ENCODE data around the gene B3GAT3.
A peak's percentile ranks its signal among the peaks of the same experiment; 100 is the strongest.
"Not testable (repeated sequence)": the region's sequence is repeated elsewhere in the genome, so short reads cannot be mapped to it uniquely, and the experiment has no call there.

B3GAT3 gene

DNA sequence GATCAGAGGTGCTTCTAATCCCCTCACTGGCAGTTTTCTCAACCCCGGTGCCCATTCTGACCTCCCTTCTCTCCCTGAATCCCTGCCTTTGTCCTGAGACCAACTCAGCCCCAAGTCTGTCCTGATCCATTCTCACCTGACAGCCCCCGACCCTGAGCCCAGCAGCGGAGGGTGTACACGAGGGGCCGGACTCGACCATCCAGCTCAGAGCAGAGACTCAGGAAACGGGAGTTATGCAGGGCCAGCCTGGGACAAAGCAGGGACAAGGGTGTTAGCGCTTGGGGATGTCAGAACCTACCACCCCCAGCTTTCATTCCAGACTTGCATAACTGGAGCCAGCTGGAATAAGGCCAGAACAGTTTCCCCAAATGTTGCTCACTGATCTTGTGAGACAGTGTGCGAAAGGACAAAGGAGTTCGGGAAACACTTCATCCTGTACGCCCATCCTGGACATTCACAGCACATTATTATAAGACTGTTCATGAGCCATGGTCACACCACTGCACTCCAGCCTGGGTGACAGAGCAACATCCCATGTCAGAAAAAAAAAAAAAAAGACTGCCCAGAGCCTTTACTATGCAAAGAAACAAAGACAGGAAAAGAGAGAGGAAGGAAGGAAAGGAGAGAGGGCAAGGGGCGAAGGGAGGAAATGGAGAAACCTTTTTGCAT lies 44.6 kb downstream of the B3GAT3 start:
- no peak for DNase-seq

DNA sequence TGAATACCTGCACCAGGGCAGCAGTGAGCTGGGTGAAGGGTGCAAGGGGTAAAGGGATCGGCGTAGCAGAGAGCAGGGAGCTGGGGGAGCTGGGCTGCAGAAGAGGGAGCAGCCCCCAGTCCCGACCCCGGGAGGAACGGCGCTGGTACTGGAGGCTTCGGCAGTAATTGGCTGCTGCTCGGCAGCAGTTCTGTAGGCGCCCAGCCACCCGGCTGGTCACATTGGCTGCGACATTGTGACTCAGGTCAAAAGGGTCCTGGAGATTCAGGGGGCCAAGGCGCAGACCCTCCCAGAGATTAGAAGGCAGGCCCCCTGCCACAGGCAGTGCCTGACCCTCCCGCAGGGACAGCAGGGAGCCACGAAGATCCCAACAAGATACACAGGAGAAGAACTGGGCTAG lies 45.9 kb downstream of the B3GAT3 start:
- DNase-seq = no peak

DNA sequence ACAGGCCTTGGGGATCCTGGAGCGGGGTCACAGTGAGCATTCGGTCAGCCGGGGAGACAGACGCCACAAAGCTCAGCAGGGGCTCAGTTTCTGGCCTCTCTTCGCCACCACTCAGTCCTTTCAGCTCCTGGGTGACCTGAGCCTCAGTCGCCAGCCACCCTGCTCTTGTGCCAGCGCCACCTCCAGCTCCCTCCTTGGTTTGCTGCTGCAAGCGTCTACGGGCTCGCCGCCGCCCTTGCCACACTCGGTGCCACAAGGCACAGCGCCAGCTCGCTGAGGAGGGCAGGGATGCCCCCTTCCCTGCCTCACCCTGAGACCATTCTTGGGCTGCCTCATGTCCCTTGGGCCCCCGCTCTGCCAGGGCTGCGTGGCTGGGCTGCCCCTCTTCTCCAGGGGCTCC lies 46.6 kb downstream of the B3GAT3 start:
- DNase-seq = no peak

DNA sequence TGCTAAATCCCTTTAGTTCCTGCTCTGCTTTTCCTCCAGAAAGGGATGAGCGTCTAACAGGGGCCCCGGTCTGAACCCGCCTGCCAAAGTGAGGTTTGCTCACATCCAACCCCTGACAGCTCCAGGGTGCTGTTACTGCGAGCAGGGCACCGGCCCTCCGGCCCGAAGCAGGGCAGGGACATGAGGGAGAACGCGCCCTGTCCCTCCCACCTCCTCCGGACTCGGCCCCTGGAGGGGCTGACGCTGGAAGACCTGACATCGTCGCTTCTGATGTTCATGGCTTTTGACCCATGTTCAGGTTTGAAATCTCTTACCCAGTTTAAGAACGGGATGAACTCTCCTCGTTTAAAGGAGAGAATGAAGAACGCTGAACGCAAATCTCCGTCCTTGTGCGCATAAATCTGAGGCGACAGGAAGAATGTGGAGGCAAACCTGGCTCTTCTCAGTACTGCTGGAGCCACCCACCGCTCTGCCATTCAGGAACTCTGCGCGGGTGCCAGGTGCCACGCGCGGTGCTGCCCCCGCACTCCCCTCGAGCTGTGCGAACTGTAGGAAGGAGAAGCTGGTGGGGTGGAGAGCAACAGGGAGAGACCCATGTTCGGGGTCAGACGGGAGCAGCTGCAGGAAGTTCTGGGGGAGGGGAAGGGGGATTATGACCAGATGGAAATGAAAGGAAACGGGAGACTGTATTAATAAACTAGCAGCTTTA lies 47.3 kb downstream of the B3GAT3 start:
- no peak for DNase-seq

DNA sequence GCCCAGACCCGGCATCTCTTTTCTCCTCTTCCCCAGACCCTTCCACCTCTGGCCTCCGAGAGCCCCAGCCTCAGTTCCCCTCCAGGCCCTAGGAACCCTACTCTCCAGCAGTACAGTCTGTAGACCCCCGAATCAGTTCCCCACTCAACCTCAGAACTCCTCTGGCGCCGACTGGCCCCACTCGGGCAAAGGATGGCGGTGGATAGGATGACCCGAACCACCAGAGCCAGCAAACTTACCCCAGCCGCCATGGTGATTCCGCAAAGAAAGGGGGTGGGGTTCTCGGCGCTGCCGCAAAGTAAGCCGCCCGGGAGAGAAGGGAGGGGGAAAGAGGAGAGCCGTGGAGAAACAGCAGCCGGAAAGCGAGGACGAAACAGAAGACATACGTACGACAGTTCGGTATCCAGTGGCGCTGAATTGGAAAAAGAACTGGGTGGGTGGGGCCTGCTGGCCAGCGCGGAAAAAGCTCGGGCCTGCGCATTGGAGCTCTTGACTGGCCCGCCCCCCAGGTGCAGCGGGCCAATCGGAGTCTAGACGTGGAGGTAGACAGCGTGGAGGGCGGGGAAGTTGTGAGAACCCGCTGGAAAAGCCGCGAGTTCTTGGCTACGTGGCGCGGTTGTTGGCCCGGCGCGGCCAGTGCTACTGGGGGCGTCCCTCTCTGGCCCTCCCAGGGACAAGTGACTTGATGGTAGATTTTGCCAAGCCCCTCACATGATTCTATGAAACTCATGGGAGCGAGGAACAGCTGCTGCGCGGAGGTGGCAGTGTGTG lies 48.0 kb downstream of the B3GAT3 start, which contains the start of gene EEF1G:
Gene EEF1G (minus strand): TSS at position 300 of the 771 bp plus-strand sequence. CDS start 49 bp downstream, at position 251.
- peak; percentile 99 for DNase-seq

DNA sequence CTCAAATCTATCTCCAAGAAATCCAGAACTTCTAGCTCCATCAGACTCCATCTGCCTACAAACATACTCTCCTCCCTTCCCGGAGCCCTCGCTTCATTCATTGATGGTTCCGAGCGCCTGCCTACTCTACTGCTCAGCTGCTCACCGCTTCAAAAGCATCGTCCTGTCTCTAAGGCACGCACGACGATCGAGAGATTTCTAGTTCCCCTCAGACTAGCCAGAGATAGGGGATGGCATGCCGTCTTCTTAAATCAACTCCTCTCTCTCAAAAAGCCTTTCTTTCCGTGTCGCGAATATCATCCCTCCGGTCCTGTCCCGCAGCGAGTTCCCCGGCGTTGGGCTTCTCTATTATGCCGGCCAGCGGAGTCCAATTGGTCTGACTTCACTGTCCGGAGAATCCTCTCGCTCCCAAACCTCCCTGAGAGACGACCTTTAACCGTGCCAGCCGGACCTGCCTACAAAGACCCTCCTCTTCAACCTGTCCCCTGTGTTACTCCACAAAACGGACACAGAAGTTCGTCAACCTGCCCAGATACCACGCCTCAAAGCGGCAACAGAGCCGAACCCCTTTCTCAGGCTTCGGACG lies 48.7 kb downstream of the B3GAT3 start:
- no peak for DNase-seq

DNA sequence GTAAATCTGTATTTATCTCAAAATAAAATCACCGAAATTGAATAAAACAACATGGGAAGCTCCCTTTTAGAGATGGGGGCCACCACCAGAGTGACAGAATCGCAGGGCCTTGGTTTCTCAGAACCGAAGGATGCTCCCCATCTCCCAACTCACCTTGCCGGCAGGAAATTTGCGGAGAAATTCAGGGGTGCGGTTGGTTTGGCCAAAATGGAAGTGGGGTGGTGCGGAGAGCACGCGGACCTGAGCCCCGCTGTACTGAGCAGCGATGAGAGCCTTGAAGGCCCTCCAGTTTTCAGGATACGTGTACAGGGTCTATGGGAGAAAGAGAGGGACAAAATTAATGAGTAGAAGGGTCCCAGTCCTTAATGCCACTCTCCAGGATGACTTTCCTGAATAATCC lies 49.4 kb downstream of the B3GAT3 start:
- DNase-seq = no peak

DNA sequence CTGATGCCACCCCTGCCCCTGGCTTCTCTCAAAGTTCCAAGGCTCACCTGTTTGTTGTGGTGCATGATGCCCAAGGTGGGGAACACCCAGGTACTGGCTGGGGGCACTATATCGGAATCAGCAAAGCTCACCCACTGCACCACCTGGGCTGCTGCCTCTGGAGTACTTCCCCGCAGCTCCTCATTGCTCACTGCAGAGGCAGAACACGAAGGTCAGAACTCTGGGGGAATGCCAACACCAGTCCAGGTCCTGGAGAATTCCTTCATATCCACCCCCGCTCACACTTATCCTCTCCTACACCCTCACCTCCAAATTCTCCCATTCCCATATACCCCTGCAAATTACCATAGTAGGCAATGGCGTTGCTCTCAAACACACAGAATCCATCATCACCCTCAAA lies 50.3 kb downstream of the B3GAT3 start:
- not testable (repeated sequence) for DNase-seq

DNA sequence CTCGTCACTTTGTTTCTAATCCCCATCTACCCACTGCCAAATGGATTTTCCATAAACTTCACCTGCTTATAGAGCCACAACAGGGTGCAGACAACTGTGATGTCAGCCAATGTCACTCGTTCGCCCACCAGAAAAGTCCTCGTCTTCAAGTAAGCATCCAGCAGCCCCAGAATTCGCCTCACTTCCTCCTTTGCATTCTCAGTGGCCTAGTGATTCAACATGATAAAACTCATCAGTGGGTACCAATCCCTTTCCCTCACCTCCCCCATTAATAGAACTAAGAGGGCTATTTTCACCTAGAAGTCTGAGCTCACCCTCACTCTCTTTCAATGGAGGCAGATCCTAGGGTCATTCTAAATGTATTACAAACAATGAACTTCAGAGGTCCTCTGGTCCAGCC lies 50.9 kb downstream of the B3GAT3 start:
- not testable (repeated sequence) for DNase-seq

DNA sequence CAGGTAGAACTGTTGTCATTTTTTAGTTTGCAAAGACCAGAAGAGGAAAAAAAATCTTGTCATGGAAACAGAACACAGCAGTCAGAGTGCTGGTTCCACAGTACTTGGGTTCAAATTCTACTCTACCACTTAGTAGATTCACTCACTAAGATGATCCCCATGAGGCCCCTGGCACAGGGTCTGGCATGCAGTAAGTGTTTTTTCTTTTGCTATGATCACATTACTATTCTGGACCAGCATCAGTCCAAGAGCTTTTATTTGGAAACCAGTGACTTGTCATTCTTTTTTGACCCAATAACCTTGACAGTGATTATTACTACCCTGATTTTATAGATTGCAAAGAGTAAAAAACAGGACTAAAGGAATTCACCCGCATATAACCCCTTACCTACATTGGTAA lies 52.2 kb downstream of the B3GAT3 start:
- no peak for DNase-seq

DNA sequence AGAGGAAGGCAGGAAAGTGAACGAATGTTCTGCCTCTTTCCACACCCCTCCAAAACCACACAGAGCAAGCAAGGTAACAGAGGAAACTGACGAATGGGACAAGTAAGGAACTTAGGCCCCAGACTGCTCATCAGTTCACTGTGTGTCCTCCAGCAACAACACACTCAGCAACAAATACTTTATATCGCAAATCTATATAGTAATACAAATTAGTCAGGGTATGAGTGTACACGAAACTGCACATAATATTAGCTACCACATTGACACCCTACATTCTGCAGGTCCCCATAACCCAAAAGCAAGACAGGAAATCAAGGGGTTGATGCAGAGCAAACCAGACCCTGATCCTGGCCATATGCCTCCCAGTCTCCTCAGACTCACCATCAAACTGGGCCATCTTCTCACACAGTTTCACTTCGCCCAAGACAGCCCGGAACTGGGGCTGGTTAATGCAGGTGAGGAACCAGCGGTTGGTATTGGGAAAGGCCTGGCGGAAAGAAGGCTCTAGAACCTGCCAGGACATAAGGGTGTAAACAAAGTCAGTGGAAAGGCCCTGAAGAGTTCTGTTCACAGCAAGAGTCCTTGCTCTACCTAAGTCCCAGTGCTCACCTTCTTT lies 54.7 kb downstream of the B3GAT3 start:
- DNase-seq = no peak

DNA sequence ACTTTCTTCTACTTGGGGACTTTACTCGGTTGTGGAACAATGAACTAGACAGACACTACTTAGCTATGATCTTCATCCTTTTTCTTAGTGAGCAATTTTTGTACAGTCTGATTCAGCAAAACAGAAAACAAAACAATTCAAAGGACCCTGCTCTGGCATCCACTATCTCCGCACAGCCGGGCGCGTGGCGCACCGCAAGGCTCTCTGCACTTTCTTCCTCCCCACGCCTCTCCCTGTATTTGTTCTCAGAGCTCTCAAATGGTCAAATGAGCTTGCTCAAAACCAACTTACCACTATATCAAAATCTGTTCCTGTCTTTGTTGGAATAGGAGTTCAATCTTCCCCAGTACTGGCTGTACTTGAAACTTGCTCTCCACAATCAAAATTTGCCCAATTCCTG lies 55.5 kb downstream of the B3GAT3 start:
- no peak for DNase-seq
